OCI-LY7 (cell line): Measurements from ENCODE around the gene CSNK1G1. TPM values are rescaled to one million over a fixed set of nuclear protein-coding genes. Genes with fewer than 3 reads are reported as not detected.
"Not testable (repeated sequence)": the region's sequence is repeated elsewhere in the genome, so short reads cannot be mapped to it uniquely, and the experiment has no call there.

Source experiments
- BruUV-seq: library from RNA; stranded (reverse); fragments of 400-500 nt; replicated peaks from 2 replicates; lab custom pipeline; 2021; lab: Mats Ljungman, UMichigan
- CTCF ChIA-PET: fragments of 300-600 bp; sonication (Branson Sonifier 250); formaldehyde crosslinking; loops from one replicate; lab custom pipeline; 2022; ENCODE audit warnings: antibody characterized with exemption; ENCODE audit not compliant: unreplicated experiment; lab: Charles Lee
- POLR2A ChIA-PET: fragments of 300-600 bp; sonication (Branson Sonifier 250); formaldehyde crosslinking; loops from one replicate; lab custom pipeline; 2022; ENCODE audit warnings: antibody characterized with exemption; lab: Charles Lee
- DNase-seq: peaks from one replicate; pipeline ENCODE4 v3.0.0-alpha.2; 2015; ENCODE audit warnings: low spot score
- H2AFZ ChIP-seq: fragments of 200-600 bp; sonication (generic), shearing (Covaris generic); 2 replicates; pipeline ENCODE4 v1.6.1; 2014; ENCODE audit warnings: mild to moderate bottlenecking, antibody characterized with exemption, low read length, moderate library complexity
- H3K27ac ChIP-seq: fragments of 200-600 bp; sonication (generic); 2 replicates; pipeline ENCODE4 v1.5.1; 2014; ENCODE audit warnings: mixed run types, low read depth, mild to moderate bottlenecking, moderate library complexity, low read length, inconsistent platforms; ENCODE audit not compliant: poor library complexity, severe bottlenecking
- H3K36me3 ChIP-seq: fragments of 200-600 bp; sonication (generic); 2 replicates; pipeline ENCODE4 v1.6.1; 2014; ENCODE audit warnings: mild to moderate bottlenecking, antibody characterized with exemption, low read length, moderate library complexity, mixed read lengths; ENCODE audit not compliant: insufficient read depth
- H3K4me1 ChIP-seq: fragments of 200-600 bp; sonication (generic); 2 replicates; pipeline ENCODE4 v1.5.1; 2014; ENCODE audit warnings: mild to moderate bottlenecking, low read length; ENCODE audit not compliant: insufficient read depth, poor library complexity, severe bottlenecking
- H3K4me2 ChIP-seq: fragments of 200-600 bp; sonication (generic); 2 replicates; pipeline ENCODE4 v1.6.1; 2014; ENCODE audit warnings: mild to moderate bottlenecking, low read length
- H3K4me3 ChIP-seq: fragments of 200-600 bp; sonication (generic); 2 replicates; pipeline ENCODE4 v1.5.1; 2014; ENCODE audit warnings: mild to moderate bottlenecking, low read depth, low read length; ENCODE audit not compliant: poor library complexity, severe bottlenecking
- H3K79me2 ChIP-seq: fragments of 200-600 bp; sonication (generic); 2 replicates; pipeline ENCODE4 v1.6.1; 2016; ENCODE audit warnings: low read depth, mild to moderate bottlenecking, low read length, moderate library complexity, mixed read lengths; ENCODE audit not compliant: insufficient read depth
- H3K9me2 ChIP-seq: fragments of 200-600 bp; sonication (generic); 2 replicates; pipeline ENCODE4 v1.6.1; 2016; ENCODE audit warnings: mild to moderate bottlenecking, low read length, mixed read lengths; ENCODE audit not compliant: insufficient read depth
- H3K9me3 ChIP-seq: fragments of 200-600 bp; sonication (generic); 2 replicates; pipeline ENCODE4 v1.6.1; 2014; ENCODE audit warnings: mild to moderate bottlenecking, mixed run types, low read length, mixed read lengths
- H4K20me1 ChIP-seq: fragments of 200-600 bp; sonication (generic); 2 replicates; pipeline ENCODE4 v1.6.1; 2014; ENCODE audit warnings: mild to moderate bottlenecking, antibody characterized with exemption, low read length, moderate library complexity, mixed read lengths; ENCODE audit not compliant: insufficient read depth
- CTCF ChIP-seq: fragments of 200-600 bp; sonication (generic); conservative IDR thresholded peaks from 2 replicates; pipeline ENCODE4 v1.5.1; 2014; ENCODE audit warnings: mild to moderate bottlenecking, antibody characterized with exemption, low read length, moderate library complexity, mixed read lengths
- EZH2phosphoT487 ChIP-seq: fragments of 200-600 bp; sonication (generic); IDR thresholded peaks from 2 replicates; pipeline ENCODE4 v1.6.1; 2018; ENCODE audit warnings: low read depth, borderline replicate concordance, mild to moderate bottlenecking, mixed run types, antibody characterized with exemption, low read length, moderate library complexity, mixed read lengths
- intact Hi-C: fragments of 100-400 bp; cut with micrococcal nuclease; formaldehyde crosslinking; loops from one replicate; pipeline ENCODE4 v1.10.0; 2022; ENCODE audit not compliant: unreplicated experiment
- total RNA-seq, 2 experiments: library from RNA; depleted of rRNA in 1 of 2; stranded (reverse); fragments of >200 nt in 1 of 2; shearing (Covaris generic) in 1 of 2; gene quantifications; 2 replicates each; pipeline ENCODE4 v1.2.3, GENCODE V29; 2014 to 2022

The CSNK1G1 gene
- total RNA-seq, 2 experiments from 2014 or later: 8.8 to 14.1 TPM

GRCh38 chr15:64333986-64334929, 21.7 kb downstream of the CSNK1G1 start:
- intact Hi-C loops: no loop called here
- BruUV-seq: no TSS peak
- TF ChIP-seq CTCF: peak; percentile 73
- no peak for TF ChIP-seq EZH2phosphoT487
- Histone ChIP-seq H3K4me2 (no peak overlapping the region), H3K9me3 (no peaks in the 10 kb centered on the region), H2AFZ (no peak overlapping the region), H3K4me1 (no peaks in the 10 kb centered on the region), H3K4me3 (no peak overlapping the region), H4K20me1 (no peaks in the 10 kb centered on the region), H3K36me3 (no peaks in the 10 kb centered on the region), H3K9me2 (no peaks in the 10 kb centered on the region), H3K79me2 (no peaks in the 10 kb centered on the region), H3K27ac (no peak overlapping the region)
- peak; percentile 57 for DNase-seq
- ChIA-PET POLR2A (no interaction called here), CTCF (interaction anchor here (1.0 kb wide), 1 partner anchor 240 kb away, joined by 3 read pairs; the partner anchor contains the start of gene CIAO2A)

DNA sequence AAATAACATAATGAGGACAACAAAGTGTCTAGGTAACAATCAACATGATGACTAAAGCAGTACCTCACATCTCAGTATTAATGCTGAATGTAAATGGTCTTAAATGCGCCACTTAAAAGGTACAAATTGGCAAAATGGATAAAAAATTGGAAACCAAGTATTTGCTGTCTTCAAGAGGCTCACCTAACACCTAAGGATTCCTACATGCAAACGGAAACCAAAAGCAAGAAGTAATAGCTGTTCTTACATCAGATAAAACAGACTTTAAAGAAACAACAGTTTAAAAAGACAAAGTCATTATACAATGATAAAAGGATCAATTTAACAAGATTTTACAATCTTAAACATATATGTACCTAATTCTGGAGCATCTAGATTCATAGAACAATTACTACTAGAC, 22.5 kb downstream of the CSNK1G1 start:
- no peak overlapping the region for H2AFZ ChIP-seq
- no peak overlapping the region for H3K4me3 ChIP-seq
- H3K27ac ChIP-seq: no peak overlapping the region
- H3K9me3 ChIP-seq: no peaks in the 10 kb centered on the region
- BruUV-seq: no TSS peak
- CTCF ChIA-PET: no interaction called here
- no peaks in the 10 kb centered on the region for H3K4me1 ChIP-seq
- H4K20me1 ChIP-seq: no peaks in the 10 kb centered on the region
- intact Hi-C loops: no loop called here
- TF ChIP-seq CTCF (no peak), EZH2phosphoT487 (no peak)
- H3K79me2 ChIP-seq: no peaks in the 10 kb centered on the region
- H3K4me2 ChIP-seq: no peak overlapping the region
- H3K9me2 ChIP-seq: no peaks in the 10 kb centered on the region
- POLR2A ChIA-PET: no interaction called here
- DNase-seq: no peak
- no peaks in the 10 kb centered on the region for H3K36me3 ChIP-seq

DNA sequence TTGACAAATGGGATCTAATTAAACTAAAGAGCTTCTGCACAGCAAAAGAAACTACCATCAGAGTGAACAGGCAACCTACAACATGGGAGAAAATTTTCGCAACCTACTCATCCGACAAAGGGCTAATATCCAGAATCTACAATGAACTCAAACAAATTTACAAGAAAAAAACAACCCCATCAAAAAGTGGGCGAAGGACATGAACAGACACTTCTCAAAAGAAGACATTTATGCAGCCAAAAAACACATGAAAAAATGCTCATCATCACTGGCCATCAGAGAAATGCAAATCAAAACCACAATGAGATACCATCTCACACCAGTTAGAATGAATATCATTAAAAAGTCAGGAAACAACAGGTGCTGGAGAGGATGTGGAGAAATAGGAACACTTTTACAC, 24.3 kb downstream of the CSNK1G1 start:
- POLR2A ChIA-PET, H3K9me2 ChIP-seq, CTCF ChIA-PET, H4K20me1 ChIP-seq, H2AFZ ChIP-seq, H3K79me2 ChIP-seq, H3K4me3 ChIP-seq, H3K27ac ChIP-seq, H3K4me1 ChIP-seq, H3K4me2 ChIP-seq, H3K36me3 ChIP-seq, intact Hi-C loops, BruUV-seq, DNase-seq, H3K9me3 ChIP-seq: not testable (repeated sequence)

DNA sequence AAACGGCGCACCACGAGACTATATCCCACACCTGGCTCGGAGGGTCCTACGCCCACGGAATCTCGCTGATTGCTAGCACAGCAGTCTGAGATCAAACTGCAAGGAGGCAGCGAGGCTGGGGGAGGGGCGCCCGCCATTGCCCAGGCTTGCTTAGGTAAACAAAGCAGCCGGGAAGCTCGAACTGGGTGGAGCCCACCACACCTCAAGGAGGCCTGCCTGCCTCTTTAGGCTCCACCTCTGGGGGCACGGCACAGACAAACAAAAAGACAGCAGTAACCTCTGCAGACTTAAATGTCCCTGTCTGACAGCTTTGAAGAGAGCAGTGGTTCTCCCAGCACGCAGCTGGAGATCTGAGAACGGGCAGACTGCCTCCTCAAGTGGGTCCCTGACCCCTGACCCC, 29.0 kb downstream of the CSNK1G1 start:
- POLR2A ChIA-PET, intact Hi-C loops, H3K79me2 ChIP-seq, H3K4me1 ChIP-seq, H3K27ac ChIP-seq, H3K9me2 ChIP-seq, H2AFZ ChIP-seq, DNase-seq, CTCF ChIA-PET, BruUV-seq, H3K36me3 ChIP-seq, H3K4me3 ChIP-seq, H3K9me3 ChIP-seq, H4K20me1 ChIP-seq, H3K4me2 ChIP-seq: not testable (repeated sequence)

DNA sequence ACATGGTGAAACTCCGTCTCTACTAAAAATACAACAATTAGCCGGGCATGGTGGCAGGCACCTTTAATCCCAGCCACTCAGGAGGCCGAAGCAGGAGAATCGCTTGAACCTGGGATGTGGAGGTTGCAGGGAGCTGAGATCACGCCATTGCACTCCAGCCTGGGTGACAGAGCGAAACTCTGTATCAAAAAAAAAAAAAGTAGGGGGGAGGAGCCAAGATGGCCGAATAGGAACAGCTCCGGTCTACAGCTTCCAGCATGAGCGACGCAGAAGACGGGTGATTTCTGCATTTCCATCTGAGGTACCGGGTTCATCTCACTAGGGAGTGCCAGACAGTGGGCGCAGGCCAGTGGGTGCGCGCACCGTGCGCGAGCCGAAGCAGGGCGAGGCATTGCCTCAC, 29.5 kb downstream of the CSNK1G1 start:
- DNase-seq, H3K4me2 ChIP-seq, H3K36me3 ChIP-seq, CTCF ChIA-PET, H3K9me2 ChIP-seq, intact Hi-C loops, H3K4me3 ChIP-seq, H3K27ac ChIP-seq, H4K20me1 ChIP-seq, H2AFZ ChIP-seq, H3K4me1 ChIP-seq, H3K9me3 ChIP-seq, H3K79me2 ChIP-seq, BruUV-seq: not testable (repeated sequence)
- POLR2A ChIA-PET: interaction anchor here (0.6 kb wide), 1 partner anchor 148 kb away, joined by 3 read pairs; no protein-coding TSS in a partner anchor
